ENCODE measurements around the gene KRTAP4-3. TPM values are rescaled to one million over a fixed set of nuclear protein-coding genes. Genes with fewer than 3 reads are reported as not detected.

KRTAP4-3 gene
- not detected for total RNA-seq

GRCh38 chr17:41168121-41168520, at the start of gene KRTAP4-3:
Gene KRTAP4-3 (minus strand): TSS chr17:41168221. CDS start chr17:41168172, 49 bp downstream.
- H3K4me3 ChIP-seq: no peak within 1 kb of the TSS
- 68 to 80% methylated on average over 1 of the region's 1 CpG for WGBS, 2 donors
- no peaks in the 10 kb centered on the region for H3K27me3 ChIP-seq
- H3K9me3 ChIP-seq: no peaks in the 10 kb centered on the region
- H3K27ac ChIP-seq: no peak within 1 kb of the TSS
- no peak for TF ChIP-seq CTCF (IDR thresholded peaks at IDR 0.05)
- TF ChIP-seq POLR2A (IDR thresholded peaks at IDR 0.05): no peak
- TF ChIP-seq POLR2AphosphoS5 (IDR thresholded peaks at IDR 0.05): no peak
- TF ChIP-seq EP300 (IDR thresholded peaks at IDR 0.05): no peak
- no peaks in the 10 kb centered on the region for H3K4me1 ChIP-seq
- DNase-seq (no peak), ATAC-seq (ENCODE audit: low FRiP score in 2 of 2) (no peak)
- no peaks in the 10 kb centered on the region for H3K36me3 ChIP-seq

- 59 to 72% methylated on average over 1 of the region's 1 CpG for WGBS, 2 donors
- H3K9me3 ChIP-seq: peaks cover 0 to 3% (median 0%) of the 10 kb centered on the region in 4 donors
- H3K27me3 ChIP-seq: no peaks in the 10 kb centered on the region
- H3K36me3 ChIP-seq: no peaks in the 10 kb centered on the region
- ATAC-seq (ENCODE audit: low FRiP score in 2 of 2) (no peak), DNase-seq (no peak)
- no peaks in the 10 kb centered on the region for H3K4me1 ChIP-seq
- no peak overlapping the region for H3K27ac ChIP-seq
- H3K4me3 ChIP-seq: no peak overlapping the region
- no peak for TF ChIP-seq EP300 (IDR thresholded peaks at IDR 0.05)
Observed at GRCh38 chr17:41215681-41216080, 47.7 kb upstream of the KRTAP4-3 start.

- H3K27me3 ChIP-seq: no peaks in the 10 kb centered on the region
- H3K9me3 ChIP-seq: no peaks in the 10 kb centered on the region
- H3K27ac ChIP-seq: no peak overlapping the region
- H3K36me3 ChIP-seq: no peaks in the 10 kb centered on the region
- peak in 1 of 2 donors; percentile 58 for DNase-seq
- no peak for TF ChIP-seq EP300 (IDR thresholded peaks at IDR 0.05)
- TF ChIP-seq POLR2A (IDR thresholded peaks at IDR 0.05): no peak
- no peak for TF ChIP-seq POLR2AphosphoS5 (IDR thresholded peaks at IDR 0.05)
- TF ChIP-seq CTCF (IDR thresholded peaks at IDR 0.05): no peak
- H3K4me1 ChIP-seq: no peaks in the 10 kb centered on the region
- 68% methylated on average over 6 to 7 of the region's 7 CpGs for WGBS, 2 donors
- H3K4me3 ChIP-seq: no peak overlapping the region
- ATAC-seq (ENCODE audit: low FRiP score in 2 of 2): no peak
Observed at GRCh38 chr17:41212524-41213169, 44.6 kb upstream of the KRTAP4-3 start.

- Histone ChIP-seq H3K4me1 (no peaks in the 10 kb centered on the region), H3K27ac (no peak overlapping the region), H3K9me3 (no peaks in the 10 kb centered on the region), H3K27me3 (no peaks in the 10 kb centered on the region), H3K4me3 (no peak overlapping the region), H3K36me3 (no peaks in the 10 kb centered on the region)
- ATAC-seq (ENCODE audit: low FRiP score in 2 of 2) (no peak), DNase-seq (no peak)
- no peak for TF ChIP-seq EP300 (IDR thresholded peaks at IDR 0.05)
- TF ChIP-seq POLR2AphosphoS5 (IDR thresholded peaks at IDR 0.05): no peak
- TF ChIP-seq CTCF (IDR thresholded peaks at IDR 0.05): no peak
- TF ChIP-seq POLR2A (IDR thresholded peaks at IDR 0.05): no peak
- 48 to 55% methylated on average over 1 of the region's 1 CpG for WGBS, 2 donors
Observed at GRCh38 chr17:41211845-41212466, 43.9 kb upstream of the KRTAP4-3 start.

- 56 to 70% methylated on average over 4 to 5 of the region's 5 CpGs for WGBS, 2 donors
- H3K4me3 ChIP-seq: no peak overlapping the region
- TF ChIP-seq POLR2AphosphoS5 (IDR thresholded peaks at IDR 0.05) (no peak), EP300 (IDR thresholded peaks at IDR 0.05) (no peak), CTCF (IDR thresholded peaks at IDR 0.05) (no peak), POLR2A (IDR thresholded peaks at IDR 0.05) (no peak)
- no peaks in the 10 kb centered on the region for H3K27me3 ChIP-seq
- no peak overlapping the region for H3K27ac ChIP-seq
- DNase-seq (no peak), ATAC-seq (ENCODE audit: low FRiP score in 2 of 2) (no peak)
- H3K36me3 ChIP-seq: no peaks in the 10 kb centered on the region
- H3K4me1 ChIP-seq: no peaks in the 10 kb centered on the region
- H3K9me3 ChIP-seq: no peaks in the 10 kb centered on the region
Observed at GRCh38 chr17:41199421-41200078, 31.5 kb upstream of the KRTAP4-3 start.
